ENCODE measurements around the gene ZNF784.

ZNF784 gene

GRCh38 chr19:55669418-55670279 lies 45.3 kb upstream of the ZNF784 start (continued):
- no peak for TF ChIP-seq ZNF621 (tag by site-specific recombination; IDR thresholded peaks at IDR 0.05)
- TF ChIP-seq ZBTB6 (tag by site-specific recombination; IDR thresholded peaks at IDR 0.05), result no peak
- no peak for TF ChIP-seq ZNF114 (tag by site-specific recombination; IDR thresholded peaks at IDR 0.05)
- TF ChIP-seq KLF1 (tag by site-specific recombination; IDR thresholded peaks at IDR 0.05), result no peak
- no peak for TF ChIP-seq ZNF768 (tag by site-specific recombination; IDR thresholded peaks at IDR 0.05)
- TF ChIP-seq BCL11A (tag by site-specific recombination; IDR thresholded peaks at IDR 0.05; ENCODE audit: low read depth), result peak; percentile 57; the same call in 1 of the 2 replicates
- TF ChIP-seq ZNF10 (tag by site-specific recombination; IDR thresholded peaks at IDR 0.05), result 0 out of 2 replicates have a peak, but pooled peaks have one; percentile 44
- TF ChIP-seq ZNF549 (tag by site-specific recombination; IDR thresholded peaks at IDR 0.05), result no peak
- no peak for TF ChIP-seq KLF17 (tag by site-specific recombination; IDR thresholded peaks at IDR 0.05)
- no peak for TF ChIP-seq ZNF341 (tag by site-specific recombination; IDR thresholded peaks at IDR 0.05; ENCODE audit: low read depth)

- CTCF ChIA-PET, result interaction anchor here (1.0 kb wide), 1 partner anchor 21 kb away, joined by 4 read pairs; the partner anchor contains the start of gene CCDC106
- peaks cover 12% of the 10 kb centered on the region for H3K4me1 ChIP-seq (ENCODE audit: control insufficient read depth, insufficient read depth, low read length)
- POLR2A ChIA-PET, result no interaction called here
Measured at GRCh38 chr19:55668603-55669348, 44.4 kb upstream of the ZNF784 start.

GRCh38 chr19:55667958-55668357 lies 43.6 kb upstream of the ZNF784 start:
- no peak overlapping the region for H3K27ac ChIP-seq (ENCODE audit: extremely low read depth, low read depth, low read length)
- no peaks in the 10 kb centered on the region for H3K9me3 ChIP-seq (ENCODE audit: control insufficient read depth, insufficient read depth, low read depth, low read length)
- no peak for TF ChIP-seq ZNF169 (tag by site-specific recombination; IDR thresholded peaks at IDR 0.05)
- no peak for TF ChIP-seq ZNF157 (tag by site-specific recombination; IDR thresholded peaks at IDR 0.05)
- no peak for TF ChIP-seq ZNF624 (tag by site-specific recombination; IDR thresholded peaks at IDR 0.05)
- TF ChIP-seq HOXD13 (CRISPR knock-in tag; IDR thresholded peaks at IDR 0.05; ENCODE audit: borderline replicate concordance), result 0 out of 2 replicates have a peak, but pooled peaks have one; percentile 11
- TF ChIP-seq ZNF324 (tag by site-specific recombination; IDR thresholded peaks at IDR 0.05), result no peak
- TF ChIP-seq ZNF449 (tag by site-specific recombination; IDR thresholded peaks at IDR 0.05), result no peak
- TF ChIP-seq ZNF155 (tag by site-specific recombination; IDR thresholded peaks at IDR 0.05), result no peak
- TF ChIP-seq BCL11A (tag by site-specific recombination; IDR thresholded peaks at IDR 0.05; ENCODE audit: low read depth), result 0 out of 2 replicates have a peak, but pooled peaks have one; percentile 30
- TF ChIP-seq PRDM1 (tag by site-specific recombination; IDR thresholded peaks at IDR 0.05), result no peak
- TF ChIP-seq ZNF785 (tag by site-specific recombination; IDR thresholded peaks at IDR 0.05), result no peak
- peaks cover 49 to 86% of the 10 kb centered on the region in 2 experiments for H3K36me3 ChIP-seq (ENCODE audit: control insufficient read depth in 2 of 2, insufficient read depth in 1 of 2, low read length in 2 of 2)
- ChIA-PET CTCF (interaction anchor here (0.6 to 1.0 kb wide), 2 partner anchors 14 to 20 kb away, joined by 4 to 5 read pairs; partner anchors contain the start of gene CCDC106), POLR2A (interaction anchor here (2.7 to 3.0 kb wide), 2 partner anchors 11 to 13 kb away, joined by 10 to 12 read pairs; partner anchors contain the start of gene U2AF2)
- no peak overlapping the region for H3K4me3 ChIP-seq (ENCODE audit: low read depth, low read length)
- H3K4me1 ChIP-seq (ENCODE audit: control insufficient read depth, insufficient read depth, low read length), result peaks cover 8% of the 10 kb centered on the region

More at GRCh38 chr19:55668603-55669348, 44.4 kb upstream of the ZNF784 start:
- Histone ChIP-seq H3K4me3 (ENCODE audit: low read depth, low read length) (no peak overlapping the region), H3K9me3 (ENCODE audit: control insufficient read depth, insufficient read depth, low read depth, low read length) (no peaks in the 10 kb centered on the region), H3K27ac (ENCODE audit: extremely low read depth, low read depth, low read length) (no peak overlapping the region), H3K36me3 (ENCODE audit: control insufficient read depth in 2 of 2, insufficient read depth in 1 of 2, low read length in 2 of 2) (peaks cover 41 to 83% of the 10 kb centered on the region in 2 experiments)
- no peak for TF ChIP-seq ZSCAN30 (tag by site-specific recombination; IDR thresholded peaks at IDR 0.05)
- peak; percentile 38; the same call in 1 of the 2 replicates for TF ChIP-seq GLIS2 (tag by site-specific recombination; IDR thresholded peaks at IDR 0.05)
